ENCODE data around the gene MTHFD2L. TPM values are rescaled to one million over a fixed set of nuclear protein-coding genes. Genes with fewer than 3 reads are reported as not detected.

The MTHFD2L gene
- total RNA-seq, 1 donor, result 15.6 TPM

DNA sequence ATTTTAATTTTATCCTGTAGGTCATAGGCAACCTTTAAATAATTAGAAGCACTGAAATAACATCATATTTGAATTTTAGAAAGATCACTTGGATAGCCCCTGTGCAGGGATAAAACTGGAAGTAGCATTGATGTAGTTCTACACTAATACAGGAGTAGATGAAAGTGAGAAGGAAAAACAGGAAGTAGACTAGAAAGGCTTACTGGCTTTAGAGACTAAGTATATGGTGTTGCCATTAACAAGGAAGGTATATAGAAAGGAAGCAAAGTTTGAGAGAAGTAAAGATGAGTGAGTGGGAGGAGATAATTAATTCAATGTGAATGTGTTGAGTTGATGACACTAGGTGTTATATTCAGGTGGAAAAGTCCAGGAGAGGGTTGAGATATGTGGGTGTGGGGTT is 77.2 kb downstream of the MTHFD2L start:
- DNase-seq (ENCODE audit: low read depth in 2 of 3, low spot score in 2 of 3), result no peak

DNA sequence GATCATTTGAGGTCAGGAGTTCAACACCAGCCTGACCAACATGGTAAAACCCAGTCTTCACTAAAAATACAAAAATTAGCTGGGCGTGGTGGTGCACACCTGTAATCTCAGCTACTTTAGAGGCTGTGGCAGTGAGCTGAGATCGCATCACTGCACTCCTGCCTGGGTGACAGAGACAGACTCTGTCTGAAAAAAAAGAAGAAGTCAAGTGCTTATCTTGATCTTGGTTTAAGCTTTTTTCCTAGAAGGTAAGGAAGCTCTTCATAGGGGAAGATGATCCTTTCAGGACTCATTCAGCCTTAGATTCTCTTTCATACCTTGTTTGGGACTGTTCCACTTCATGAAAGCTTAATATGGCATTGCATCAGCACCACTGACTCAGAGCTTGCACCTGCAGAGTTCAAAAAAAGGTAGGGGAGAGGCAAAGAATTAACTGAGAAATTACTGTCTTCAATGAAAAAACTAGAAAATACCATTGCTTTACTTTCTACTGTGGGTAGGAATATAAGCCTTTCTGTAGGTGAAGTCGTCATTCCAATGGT is 79.6 kb downstream of the MTHFD2L start:
- no peak for DNase-seq (ENCODE audit: low read depth in 2 of 3, low spot score in 2 of 3)

DNA sequence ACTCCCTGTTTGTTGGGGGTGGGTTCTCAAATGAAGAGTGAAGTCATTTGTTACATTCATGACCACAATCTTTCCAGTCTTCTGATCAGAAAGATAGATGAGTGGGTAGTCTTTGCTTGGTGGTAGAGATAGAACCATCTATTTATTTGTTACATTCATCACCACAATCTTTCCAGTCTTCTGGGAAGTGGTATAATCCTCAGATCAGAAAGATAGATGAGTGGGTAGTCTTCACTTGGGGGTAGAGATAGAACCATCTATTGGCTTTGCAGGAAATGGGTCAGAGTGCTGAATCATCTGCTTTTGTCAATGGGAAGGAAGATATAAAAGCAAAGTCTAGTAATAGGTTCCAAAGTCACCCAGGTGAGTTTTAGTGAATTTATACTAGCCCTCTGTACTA is 86.1 kb downstream of the MTHFD2L start:
- no peak for DNase-seq (ENCODE audit: low read depth in 2 of 3, low spot score in 2 of 3)

DNA sequence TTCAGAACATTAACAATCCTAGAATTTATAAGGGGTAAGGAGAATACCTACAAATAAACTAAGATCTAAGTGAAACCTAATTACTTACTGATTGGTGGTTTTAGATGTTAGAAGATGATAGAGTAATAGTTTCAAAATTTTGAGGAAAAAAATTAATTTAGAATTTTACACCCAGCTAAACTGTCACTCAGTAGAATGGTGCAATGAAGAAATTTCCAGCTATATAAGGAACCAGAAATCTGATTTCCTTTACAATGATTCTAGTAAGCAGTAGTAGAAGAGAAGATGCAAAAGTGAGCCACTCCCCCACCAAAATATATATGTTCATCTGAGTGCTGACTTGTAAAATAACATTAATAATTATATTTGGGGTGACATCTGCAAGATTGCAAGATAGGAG is 95.0 kb downstream of the MTHFD2L start:
- no peak for DNase-seq (ENCODE audit: low read depth in 2 of 3, low spot score in 2 of 3)

DNA sequence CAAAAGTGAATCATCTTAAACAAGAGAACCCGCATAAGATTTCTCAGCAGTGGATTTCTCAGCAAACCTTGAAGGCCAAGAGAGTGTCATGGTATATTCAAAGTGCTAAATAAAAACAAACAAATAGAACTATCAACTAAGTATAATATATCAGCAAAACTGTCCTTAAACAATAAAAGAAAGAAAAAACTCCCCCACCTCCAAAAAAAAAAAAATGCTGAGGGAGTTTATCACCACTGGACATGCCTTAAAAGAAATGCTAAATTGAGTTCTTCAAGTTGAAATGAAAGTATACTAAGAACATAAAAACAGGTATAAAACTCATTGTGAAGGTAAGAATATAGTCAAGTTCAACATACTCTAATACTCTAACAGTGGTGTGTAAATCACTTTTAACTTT is 96.5 kb downstream of the MTHFD2L start:
- peak in 1 of 3 donors; percentile 47 for DNase-seq (ENCODE audit: low read depth in 2 of 3, low spot score in 2 of 3)

DNA sequence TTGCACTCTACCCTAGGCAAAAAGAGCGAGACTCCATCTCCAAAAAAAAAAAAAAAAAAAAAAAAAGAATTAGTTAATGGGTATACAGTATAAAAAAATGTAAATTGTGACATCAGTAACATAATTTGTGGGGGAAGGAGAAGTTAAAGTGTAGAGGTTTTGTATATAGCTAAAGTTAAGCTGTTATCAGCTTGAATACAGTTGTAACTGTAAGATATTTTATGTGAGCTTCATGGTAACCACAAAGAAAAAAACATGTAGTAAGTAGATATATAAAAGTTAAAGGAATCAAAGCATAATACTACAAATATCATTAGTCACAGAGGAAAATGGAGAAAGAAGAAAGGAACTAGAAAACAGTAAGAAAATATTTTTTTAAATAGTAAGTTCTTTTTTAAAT is 97.2 kb downstream of the MTHFD2L start:
- no peak for DNase-seq (ENCODE audit: low read depth in 2 of 3, low spot score in 2 of 3)

DNA sequence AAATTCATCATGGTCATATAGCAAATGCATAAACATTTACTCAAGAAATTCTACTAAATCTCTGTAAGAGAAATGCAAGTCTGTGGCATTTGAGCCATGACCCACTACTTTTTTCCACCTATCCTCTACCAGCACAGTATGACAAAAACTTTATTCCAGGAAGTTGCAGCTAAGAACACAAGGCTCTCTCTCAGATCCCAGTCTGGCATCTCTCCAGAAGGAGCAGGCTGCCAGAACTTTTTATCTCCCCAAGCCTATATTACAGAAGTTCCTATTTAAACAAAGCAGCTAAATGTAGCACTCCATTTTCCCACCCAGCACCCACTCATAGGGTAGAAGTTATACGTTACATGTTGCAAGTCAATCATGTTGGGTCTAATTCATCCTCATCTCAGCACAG is 101.0 kb downstream of the MTHFD2L start:
- DNase-seq (ENCODE audit: low read depth in 2 of 3, low spot score in 2 of 3), result no peak

DNA sequence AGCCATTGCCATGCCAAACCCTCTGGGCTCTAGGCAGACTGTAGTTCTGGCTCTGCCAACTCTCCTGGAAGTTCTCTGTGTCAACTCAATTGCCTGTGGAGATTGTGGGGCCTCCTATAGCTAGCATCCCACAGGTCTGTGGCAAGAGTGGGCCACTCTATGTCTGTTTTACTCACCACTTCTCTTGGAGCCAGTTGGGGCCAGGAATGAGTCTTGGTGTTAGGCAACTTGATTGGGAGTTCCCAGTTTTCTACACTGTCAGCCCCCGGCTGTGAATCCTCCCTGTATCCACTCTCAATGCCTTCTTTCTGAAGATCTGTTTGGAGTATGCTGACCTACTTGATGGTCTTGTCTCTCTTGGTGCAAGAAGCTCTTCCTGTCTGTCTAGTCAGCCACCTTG is 102.1 kb downstream of the MTHFD2L start:
- DNase-seq (ENCODE audit: low read depth in 2 of 3, low spot score in 2 of 3), result no peak

DNA sequence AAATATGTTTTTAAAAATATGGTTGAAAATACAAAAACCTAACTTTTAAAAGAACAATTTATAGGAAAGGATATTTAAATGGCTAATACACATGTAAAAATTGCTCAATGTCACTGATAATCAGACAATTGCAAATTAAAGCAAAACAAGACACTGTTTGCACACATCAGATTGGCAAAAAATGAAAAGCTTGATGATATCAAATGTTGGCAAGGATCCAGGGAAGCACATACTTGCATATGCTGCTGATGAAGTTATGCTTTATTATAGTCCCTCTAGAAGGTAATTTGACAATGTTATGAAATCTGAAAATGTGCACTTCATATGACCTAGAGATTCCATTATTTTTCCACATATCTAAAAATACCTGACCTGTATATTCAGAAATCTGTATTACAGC is 104.6 kb downstream of the MTHFD2L start:
- DNase-seq (ENCODE audit: low read depth in 2 of 3, low spot score in 2 of 3), result no peak

DNA sequence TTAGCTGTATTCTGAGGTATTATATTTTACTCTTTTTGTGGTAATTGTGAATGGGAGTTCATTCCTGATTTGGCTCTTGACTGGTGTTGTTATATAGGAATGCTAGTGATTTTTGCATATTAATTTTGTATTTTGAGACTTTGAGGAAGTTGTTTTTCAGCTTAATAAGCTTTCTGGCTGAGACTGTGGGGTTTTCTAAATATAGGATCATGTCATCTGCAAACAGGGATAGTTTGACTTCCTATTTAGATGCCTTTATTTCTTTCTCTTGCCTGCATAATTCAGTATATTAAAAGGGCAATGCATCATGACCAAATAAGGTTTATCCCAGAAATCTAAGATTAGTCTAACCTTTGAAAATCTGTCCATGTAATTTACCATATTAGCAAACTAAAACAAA is 105.6 kb downstream of the MTHFD2L start:
- no peak for DNase-seq (ENCODE audit: low read depth in 2 of 3, low spot score in 2 of 3)

DNA sequence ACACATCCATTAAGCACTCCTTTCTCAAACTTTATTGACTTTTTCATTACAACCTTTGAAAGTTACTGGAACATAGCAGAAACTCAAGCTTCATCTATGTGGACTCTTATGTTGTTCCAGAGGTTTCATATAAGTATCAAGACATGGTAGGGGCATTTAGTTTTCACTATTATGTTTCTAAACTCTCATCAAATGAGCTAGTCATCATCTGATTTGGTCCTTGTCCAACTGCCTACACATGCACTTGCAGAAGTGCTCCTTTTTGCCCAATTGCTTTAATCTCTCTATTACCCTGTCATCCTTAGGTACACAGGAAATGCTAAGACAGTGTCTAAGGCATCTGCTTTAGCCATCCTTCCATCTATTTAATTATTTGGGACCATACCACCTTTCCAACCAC is 108.2 kb downstream of the MTHFD2L start:
- no peak for DNase-seq (ENCODE audit: low read depth in 2 of 3, low spot score in 2 of 3)

DNA sequence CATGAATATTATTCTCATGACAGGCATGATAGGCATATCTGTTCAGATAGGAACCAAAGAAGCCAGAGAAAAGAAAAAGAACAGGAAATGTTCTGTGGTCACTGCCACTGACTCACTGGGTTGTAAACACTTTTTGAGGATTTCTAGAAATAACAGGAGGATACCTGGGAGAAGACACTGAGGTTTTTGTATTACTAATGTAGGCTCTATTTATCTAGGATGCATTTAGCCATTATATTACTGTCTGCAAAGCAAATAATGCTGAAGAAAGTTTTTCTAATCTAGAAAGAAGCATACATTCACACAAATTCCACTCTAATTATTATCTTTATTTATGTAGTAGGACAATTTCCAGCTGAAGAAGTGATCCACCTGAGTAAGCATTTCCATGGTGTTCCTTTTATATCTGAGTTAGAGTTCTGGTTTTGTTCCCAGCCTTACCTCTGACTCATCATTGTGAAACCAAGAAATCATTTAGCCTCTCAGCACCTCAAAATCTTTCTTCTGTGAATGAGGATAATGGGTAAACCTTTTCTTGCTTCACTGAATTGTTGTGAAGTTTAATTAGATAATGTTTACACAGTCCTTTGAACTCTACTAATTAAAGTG is 110.2 kb downstream of the MTHFD2L start:
- no peak for DNase-seq (ENCODE audit: low read depth in 2 of 3, low spot score in 2 of 3)

DNA sequence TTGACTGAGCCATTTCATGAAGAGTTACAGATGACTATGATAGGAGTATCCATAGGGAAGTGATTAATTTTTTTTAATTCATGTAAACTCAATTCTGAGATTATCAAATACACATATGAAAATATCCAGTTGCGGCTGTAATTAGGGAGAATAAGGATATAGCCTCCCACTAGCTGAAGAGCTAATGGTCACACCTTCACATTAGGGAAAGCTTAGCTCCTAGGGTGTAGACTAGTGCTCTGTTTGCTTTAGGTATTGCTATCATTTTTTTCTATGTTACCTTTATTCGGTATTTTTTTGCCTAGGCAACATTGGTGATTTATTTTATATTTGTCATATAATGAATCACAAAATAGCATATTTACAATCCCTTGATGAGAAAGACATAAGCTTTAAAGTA is 110.7 kb downstream of the MTHFD2L start:
- no peak for DNase-seq (ENCODE audit: low read depth in 2 of 3, low spot score in 2 of 3)

DNA sequence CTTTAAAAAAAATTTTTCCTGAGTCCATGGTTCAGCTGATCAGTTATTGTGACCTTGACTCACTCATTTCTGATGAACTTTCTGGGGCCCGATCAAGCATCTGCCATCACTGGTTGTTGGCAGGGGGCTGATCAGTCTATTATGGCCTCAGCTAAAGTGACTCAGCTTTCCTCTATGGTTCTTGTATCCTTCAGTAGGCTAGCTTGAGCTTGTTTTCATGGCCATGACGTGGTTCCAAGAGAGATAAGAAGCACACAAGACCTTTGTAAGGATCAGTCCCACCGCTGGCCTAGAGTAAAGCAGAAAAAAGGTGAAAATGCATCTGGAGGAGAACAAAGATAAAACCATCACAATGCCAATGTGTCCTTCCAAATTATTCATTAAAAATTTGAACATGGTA is 120.6 kb downstream of the MTHFD2L start:
- DNase-seq (ENCODE audit: low read depth in 2 of 3, low spot score in 2 of 3), result no peak

DNA sequence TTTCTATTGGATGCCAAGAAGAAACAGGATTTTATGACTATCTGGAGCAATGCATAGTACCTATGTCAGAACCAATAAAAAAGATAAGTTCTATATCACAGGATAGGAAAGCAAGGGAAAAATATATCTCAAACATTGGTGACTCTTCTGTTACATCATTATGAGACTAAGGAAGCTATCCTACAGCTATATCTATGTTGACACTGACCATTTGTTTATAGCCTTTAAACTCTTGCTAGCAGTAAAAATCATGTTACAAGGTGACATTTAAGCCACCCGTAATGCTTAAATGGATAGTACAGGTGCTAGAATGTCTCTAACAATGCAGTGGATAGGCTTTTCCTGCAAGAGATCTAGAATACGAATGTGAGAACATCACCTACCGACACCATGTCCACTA is 121.8 kb downstream of the MTHFD2L start:
- DNase-seq (ENCODE audit: low read depth in 2 of 3, low spot score in 2 of 3), result no peak

DNA sequence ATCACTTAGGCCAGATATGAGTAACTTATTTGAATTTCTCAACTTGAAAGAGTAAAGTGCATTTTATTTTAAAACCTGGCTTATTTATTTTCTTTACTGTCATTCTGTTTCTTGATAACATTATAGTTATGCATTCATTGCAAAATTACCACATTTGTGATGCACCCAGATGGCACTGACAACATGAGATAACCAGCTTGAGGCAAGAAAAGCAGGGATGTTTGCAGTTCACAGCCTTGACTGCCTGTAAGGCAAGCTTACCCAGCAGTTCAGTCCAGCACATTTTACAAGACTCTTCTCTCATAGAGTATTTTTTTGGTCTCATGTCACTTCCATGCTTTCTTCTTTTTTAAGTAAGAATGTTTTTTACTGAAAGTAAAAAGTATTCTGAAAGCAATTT is 125.0 kb downstream of the MTHFD2L start:
- DNase-seq (ENCODE audit: low read depth in 2 of 3, low spot score in 2 of 3), result no peak

DNA sequence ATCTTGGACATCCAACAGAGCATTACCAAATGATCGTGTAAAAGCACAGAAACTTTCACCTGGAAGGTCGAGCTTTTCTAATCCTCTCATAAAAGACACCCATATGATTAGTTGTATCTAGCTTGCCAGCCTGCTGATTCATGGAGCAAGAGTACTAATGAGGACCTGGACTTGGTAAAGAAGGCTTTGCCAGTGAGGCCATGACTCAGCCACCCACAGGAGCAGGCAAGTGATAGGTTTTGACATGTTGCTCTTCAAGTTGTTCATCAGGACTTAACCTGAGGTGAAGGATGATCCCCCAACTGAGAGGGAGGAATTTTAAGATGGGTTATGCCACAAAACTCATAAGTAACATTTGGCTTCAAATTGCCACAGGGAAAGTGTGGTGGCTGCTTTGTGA is 125.7 kb downstream of the MTHFD2L start:
- no peak for DNase-seq (ENCODE audit: low read depth in 2 of 3, low spot score in 2 of 3)

DNA sequence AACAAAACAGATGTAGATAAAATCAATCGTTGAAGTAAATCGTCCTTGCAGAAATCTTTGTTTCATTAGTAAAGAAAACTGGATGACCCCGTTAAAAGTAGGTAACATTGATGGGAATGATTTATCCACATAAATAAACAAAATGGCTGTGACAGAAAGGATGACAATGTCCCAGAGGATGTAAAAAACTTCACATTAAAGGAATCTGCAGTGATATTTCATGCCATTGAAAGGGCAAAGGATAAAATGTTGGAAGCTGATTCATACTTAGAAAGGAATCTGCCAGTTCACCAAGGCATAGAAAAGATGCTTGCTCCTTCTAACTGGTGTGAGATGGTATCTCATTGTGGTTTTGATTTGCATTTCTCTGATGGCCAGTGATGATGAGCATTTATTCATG is 126.1 kb downstream of the MTHFD2L start:
- no peak for DNase-seq (ENCODE audit: low read depth in 2 of 3, low spot score in 2 of 3)

DNA sequence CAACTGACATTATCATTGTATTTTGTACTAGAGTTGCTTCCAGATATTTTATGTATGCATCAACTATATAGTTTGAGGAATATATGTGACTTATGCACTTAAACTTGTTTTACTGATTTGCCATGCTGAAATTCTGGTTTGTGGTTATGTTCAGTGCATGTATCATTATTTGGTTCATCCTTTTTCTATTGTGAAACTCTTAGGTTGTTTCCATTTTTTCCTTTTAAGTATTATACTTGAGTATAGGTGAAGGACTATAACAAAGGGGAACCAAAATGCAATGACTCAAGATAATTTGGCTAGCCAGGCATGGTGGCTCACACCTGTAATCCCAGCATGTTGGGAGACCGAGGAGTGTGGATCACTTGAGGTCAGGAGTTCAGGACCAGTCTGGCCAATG is 129.2 kb downstream of the MTHFD2L start:
- DNase-seq (ENCODE audit: low read depth in 2 of 3, low spot score in 2 of 3), result no peak

DNA sequence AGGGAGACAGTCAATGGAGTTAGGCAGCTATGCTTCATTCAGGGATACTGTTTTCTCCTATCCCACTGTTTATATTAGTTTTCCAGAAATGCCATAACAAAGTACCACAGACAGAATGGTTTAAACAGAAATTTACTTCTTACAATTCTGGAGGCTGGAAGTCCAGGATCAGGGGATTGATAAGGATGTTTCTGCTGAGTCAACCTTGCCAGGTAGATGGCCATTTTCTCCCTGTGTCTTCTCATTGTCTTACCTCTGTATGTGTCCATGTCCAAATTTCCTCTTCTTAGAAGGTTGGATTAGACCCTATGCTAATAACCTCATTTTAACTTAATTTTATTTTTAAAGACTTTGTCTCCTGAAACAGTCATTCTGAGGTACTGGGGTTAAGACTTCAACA is 129.9 kb downstream of the MTHFD2L start:
- no peak for DNase-seq (ENCODE audit: low read depth in 2 of 3, low spot score in 2 of 3)

DNA sequence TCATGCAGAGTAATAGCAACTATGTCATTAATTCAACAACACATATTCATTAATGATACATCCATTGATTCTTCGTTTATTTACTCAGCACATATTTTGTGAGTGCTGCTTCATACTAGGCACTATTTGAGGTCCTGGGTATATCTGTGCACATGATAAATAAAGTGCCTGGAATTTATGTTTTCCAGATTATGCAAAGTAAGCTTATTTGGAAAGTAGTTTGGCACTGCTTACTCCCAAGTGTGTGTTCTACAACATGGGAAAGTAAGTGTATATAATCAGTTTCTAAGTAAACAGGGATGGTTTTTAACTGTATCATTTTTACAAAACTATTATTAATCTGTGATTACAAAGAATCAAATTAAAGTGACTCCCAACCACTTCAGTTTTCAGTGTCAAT is 133.6 kb downstream of the MTHFD2L start:
- DNase-seq (ENCODE audit: low read depth in 2 of 3, low spot score in 2 of 3), result no peak

DNA sequence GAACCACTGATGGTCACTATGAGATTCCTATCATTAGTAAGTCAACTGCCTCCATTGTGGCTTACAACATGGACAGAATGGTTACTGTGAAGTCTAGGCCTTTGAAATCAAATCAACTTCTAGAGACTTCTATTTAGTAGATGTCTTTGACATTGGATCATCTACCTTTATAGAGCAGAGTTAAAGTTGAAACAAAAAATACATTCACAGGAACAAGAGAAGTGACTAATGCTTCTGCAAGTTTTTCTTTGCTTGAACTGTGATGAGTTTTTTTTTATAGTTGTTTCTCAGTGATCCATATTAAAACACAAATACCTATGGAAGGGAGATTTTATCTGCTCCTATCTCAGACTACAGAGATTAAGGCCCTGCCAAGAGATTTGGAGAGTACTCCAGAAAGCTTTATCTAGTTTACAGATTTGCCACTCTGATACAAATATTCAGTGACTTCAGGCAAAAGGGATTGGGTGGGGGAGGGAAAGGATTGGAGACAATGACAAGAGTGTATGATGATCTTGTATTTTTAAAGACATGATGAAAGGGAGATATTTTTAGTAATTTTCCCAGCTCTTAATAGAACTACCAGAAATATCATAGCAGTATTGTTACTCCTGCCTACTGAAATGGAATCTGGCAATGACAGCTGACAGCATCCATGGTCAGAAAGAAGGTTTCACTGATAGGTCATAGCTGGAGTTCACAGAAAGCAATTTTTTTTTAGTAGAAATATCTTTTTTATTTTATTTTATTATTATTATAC is 134.4 kb downstream of the MTHFD2L start:
- DNase-seq (ENCODE audit: low read depth in 2 of 3, low spot score in 2 of 3), result no peak

Measured in hematopoietic multipotent progenitor cell (in vitro differentiated cells).